Activated T-cell treated with anti-CD3 and anti-CD28 coated beads for 4 hours (primary cell): ENCODE results near the gene ASCC3.

Experiments used
- DNase-seq: peaks from one replicate; pipeline ENCODE4 v3.0.0-alpha.2; 2020

The ASCC3 gene

GRCh38 chr6:100461917-100462705, 419.0 kb downstream of the ASCC3 start:
- DNase-seq, result no peak

- DNase-seq, result no peak
Measured at GRCh38 chr6:100461278-100461916, 419.7 kb downstream of the ASCC3 start.

- no peak for DNase-seq
Measured at GRCh38 chr6:100460650-100461204, 420.4 kb downstream of the ASCC3 start.

- DNase-seq, result no peak
Measured at GRCh38 chr6:100459592-100460184, 421.4 kb downstream of the ASCC3 start.

- DNase-seq, result no peak
Measured at GRCh38 chr6:100458841-100459591, 422.1 kb downstream of the ASCC3 start.
